ENCODE results near the gene POC1A.

The POC1A gene

GRCh38 chr3:52026041-52026440 lies 128.2 kb downstream of the POC1A start:
- DNase-seq (ENCODE audit: low read depth), result no peak

GRCh38 chr3:52025453-52025852 lies 128.8 kb downstream of the POC1A start:
- no peak for DNase-seq (ENCODE audit: low read depth)

All from stimulated activated CD8-positive, alpha-beta memory T cell treated with anti-CD3 and anti-CD28 coated beads, Interleukin-7, amount 100 ng/mL, for 24 hours (primary cell).